GM21515 (cell line): Measurements from ENCODE around the gene AKAP1.

ENCODE experiments used
- ATAC-seq: cut with Tn5 transposase; IDR thresholded peaks from one replicate; pipeline ENCODE4 v1.9.1; 2021; ENCODE audit not compliant: unreplicated experiment

Gene AKAP1

DNA sequence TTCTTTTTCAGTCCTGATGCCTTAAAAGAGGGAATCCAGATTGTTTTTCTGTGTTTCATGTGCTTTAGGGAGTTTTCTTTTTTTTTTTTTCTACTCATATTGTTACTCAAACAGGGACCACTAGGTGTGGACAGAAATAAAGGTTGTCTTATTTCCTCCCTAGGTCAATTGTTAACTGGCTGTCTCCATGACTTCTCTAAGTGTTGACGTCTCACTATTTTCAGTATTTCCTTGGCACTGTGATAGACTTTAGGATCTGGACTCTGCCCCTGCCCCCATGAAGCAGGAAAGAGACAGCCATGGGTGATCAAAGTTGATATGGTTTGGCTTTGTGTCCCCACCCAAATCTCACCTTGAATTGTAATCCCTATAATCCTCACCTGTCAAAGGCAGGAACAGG is 73.7 kb downstream of the AKAP1 start:
- no peak for ATAC-seq

DNA sequence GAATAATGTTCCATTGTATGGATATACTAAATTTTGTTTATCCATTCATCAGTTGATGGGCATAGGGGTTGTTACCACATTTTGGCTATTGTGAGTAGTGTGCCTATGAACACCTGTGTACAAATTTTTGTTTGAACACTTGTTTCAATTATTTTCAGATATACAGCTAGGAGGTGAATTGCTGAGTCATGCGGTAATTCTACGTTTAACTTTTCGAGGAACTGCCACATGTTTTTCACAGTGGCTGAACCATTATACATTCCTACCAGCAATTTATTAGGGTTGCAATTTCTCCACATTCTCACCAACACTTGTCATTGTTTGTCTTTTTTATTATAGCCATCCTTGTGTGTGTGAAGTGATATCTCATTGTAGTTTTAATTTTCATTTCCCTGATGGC is 75.6 kb downstream of the AKAP1 start:
- no peak for ATAC-seq

DNA sequence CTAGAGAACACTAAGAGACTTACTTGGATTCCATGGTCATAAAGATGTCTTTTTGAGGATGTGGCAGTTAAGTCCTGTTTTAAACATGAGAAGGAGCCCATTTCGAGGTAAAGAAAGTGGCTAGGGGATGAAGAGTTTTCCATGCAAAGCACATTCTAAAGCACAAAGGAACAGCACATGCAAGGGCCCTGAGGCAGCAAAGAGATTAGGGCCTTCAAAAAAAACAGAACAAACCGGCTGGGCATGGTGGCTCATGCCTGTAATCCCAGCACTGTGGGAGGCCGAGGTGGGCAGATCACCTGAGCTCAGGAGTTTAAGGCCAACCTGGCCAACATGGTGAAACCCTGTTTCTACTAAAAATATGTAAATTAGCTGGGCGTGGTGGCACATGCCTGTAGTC is 79.8 kb downstream of the AKAP1 start:
- no peak for ATAC-seq

DNA sequence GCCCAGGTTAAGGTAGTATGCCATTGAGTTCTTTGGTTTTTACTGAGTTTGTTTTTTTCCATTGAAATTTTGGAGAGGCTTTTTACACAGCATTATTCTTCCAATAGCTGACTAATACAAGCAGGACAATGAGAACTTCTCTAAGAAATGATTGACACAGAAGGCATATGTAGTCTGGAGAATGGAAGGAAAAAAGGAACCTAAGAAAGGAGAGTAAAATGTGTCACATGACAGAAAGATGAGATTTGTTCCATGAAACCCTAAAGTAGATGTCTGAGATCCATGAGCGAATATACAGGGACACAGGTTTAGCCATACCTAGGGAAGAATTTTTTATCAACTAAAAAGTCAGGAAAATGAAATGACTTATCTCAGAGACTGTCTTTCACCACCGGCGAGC is 80.7 kb downstream of the AKAP1 start:
- no peak for ATAC-seq

DNA sequence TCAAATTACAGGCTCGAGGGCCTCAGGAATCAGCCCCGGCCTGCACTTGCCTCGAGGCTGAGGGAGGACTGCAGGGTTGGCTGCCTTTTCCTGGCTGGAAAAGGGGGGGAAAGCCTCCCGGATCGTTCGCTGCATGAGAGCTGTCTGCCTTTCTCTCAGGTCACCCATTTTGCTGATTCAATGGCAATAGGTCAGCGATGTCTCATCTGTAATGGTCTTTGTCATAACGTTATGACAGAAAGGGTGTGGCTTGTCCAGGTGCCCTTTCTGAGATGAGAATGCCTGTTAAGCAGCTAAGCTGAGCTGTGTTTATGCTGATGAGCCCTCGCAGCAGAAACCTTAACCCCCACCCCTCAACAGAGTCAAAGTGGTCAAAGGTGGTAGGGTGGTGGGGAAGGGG is 81.8 kb downstream of the AKAP1 start:
- ATAC-seq, result no peak

DNA sequence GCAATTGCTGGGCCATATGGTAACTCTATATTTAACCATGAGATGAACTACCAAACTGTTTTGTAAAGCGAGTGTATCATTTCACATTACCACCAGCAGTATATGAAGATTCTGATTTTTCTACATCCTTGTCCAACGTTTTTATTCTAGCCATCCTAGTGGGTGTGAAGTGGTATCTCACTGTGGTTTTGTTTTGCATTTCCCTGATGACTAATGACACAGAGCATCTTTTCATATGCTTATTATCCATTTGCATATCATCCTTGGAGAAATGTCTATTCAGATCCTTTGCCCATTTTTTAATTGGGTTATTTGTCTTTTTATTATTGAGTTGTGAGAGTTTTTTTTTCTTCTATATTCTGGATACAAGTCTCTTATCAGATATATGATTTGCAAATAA is 83.6 kb downstream of the AKAP1 start:
- ATAC-seq, result no peak

DNA sequence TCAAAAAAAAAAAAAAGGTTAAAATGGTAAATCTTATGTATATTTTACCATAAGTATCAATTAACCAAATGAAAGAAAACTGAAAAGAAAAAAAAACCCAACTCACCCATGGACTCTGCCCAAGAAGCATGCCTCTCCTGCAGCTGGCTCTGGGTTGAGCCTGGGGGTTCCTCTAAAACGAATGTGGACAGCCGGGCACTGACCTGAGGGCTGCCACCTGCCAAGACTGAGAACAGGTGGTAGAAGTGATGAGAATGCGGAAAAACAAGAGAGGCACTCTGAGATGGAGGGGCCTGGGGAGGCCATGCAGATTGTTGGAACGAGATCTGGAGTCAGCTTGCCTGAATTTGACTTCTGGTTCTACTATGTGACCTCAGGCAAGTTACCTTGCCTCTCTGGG is 85.8 kb downstream of the AKAP1 start:
- no peak for ATAC-seq
